Activated T-cell treated with anti-CD3 and anti-CD28 coated beads, Interleukin-2, amount 50 U/mL, for 48 hours (primary cell): ENCODE data around the gene PTPRC.

Source experiments
- DNase-seq, 2 experiments: peaks; one replicate each; pipeline ENCODE4 v3.0.0-alpha.2; 2020

Gene PTPRC

GRCh38 chr1:198678301-198678836 lies 39.5 kb downstream of the PTPRC start:
- peak; percentile 53 to 57 for DNase-seq

GRCh38 chr1:198678901-198679329 lies 40.1 kb downstream of the PTPRC start:
- peak in 1 of 2 experiments; percentile 65 for DNase-seq

- peak; percentile 60 to 63 for DNase-seq
Observed at GRCh38 chr1:198679535-198680173, 40.8 kb downstream of the PTPRC start.

GRCh38 chr1:198680174-198680875 lies 41.5 kb downstream of the PTPRC start:
- peak in 1 of 2 experiments; percentile 49 for DNase-seq

- no peak for DNase-seq
Observed at GRCh38 chr1:198681252-198681651, 42.4 kb downstream of the PTPRC start.

- DNase-seq, result peak; percentile 69 to 77
Observed at GRCh38 chr1:198681831-198682759, 43.3 kb downstream of the PTPRC start.

GRCh38 chr1:198682850-198683249 lies 44.0 kb downstream of the PTPRC start:
- no peak for DNase-seq

GRCh38 chr1:198683449-198683848 lies 44.6 kb downstream of the PTPRC start:
- no peak for DNase-seq

GRCh38 chr1:198686069-198686728 lies 47.4 kb downstream of the PTPRC start:
- no peak for DNase-seq

- DNase-seq, result no peak
Observed at GRCh38 chr1:198687429-198687828, 48.6 kb downstream of the PTPRC start.

GRCh38 chr1:198691063-198691462 lies 52.2 kb downstream of the PTPRC start:
- no peak for DNase-seq

- no peak for DNase-seq
Observed at GRCh38 chr1:198693321-198693720, 54.5 kb downstream of the PTPRC start.

GRCh38 chr1:198694542-198694941 lies 55.7 kb downstream of the PTPRC start:
- no peak for DNase-seq

- no peak for DNase-seq
Observed at GRCh38 chr1:198696211-198696610, 57.4 kb downstream of the PTPRC start.

GRCh38 chr1:198699167-198700015 lies 60.6 kb downstream of the PTPRC start:
- peak; percentile 87 to 88 for DNase-seq

- no peak for DNase-seq
Observed at GRCh38 chr1:198700016-198700392, 61.2 kb downstream of the PTPRC start.

GRCh38 chr1:198700396-198700795 lies 61.6 kb downstream of the PTPRC start:
- no peak for DNase-seq

- no peak for DNase-seq
Observed at GRCh38 chr1:198701250-198701649, 62.4 kb downstream of the PTPRC start.

GRCh38 chr1:198701766-198702539 lies 63.1 kb downstream of the PTPRC start:
- no peak for DNase-seq

- no peak for DNase-seq
Observed at GRCh38 chr1:198708761-198709525, 70.1 kb downstream of the PTPRC start.
